Fibroblast of lung (primary cell): ENCODE measurements around the gene USF3.

ENCODE experiments used
- CTCF ChIP-seq, 2 donors: IDR thresholded peaks in 1 of 2; conservative IDR thresholded peaks in 1 of 2; 1 replicate in 1 of 2; 2 replicates in 1 of 2; pipeline ENCODE4 v1.5.1; 2011 to 2012; ENCODE audit warnings: low read length in 2 of 2, control low read depth in 1 of 2, inconsistent platforms in 1 of 2, low read depth in 1 of 2, mild to moderate bottlenecking in 1 of 2
- EZH2 ChIP-seq: IDR thresholded peaks from 2 replicates; pipeline ENCODE4 v1.5.1; 2012; ENCODE audit warnings: low read length, control low read depth, mild to moderate bottlenecking; ENCODE audit errors: missing control alignments

GRCh38 chr3:113697500-113698090 is 1.2 kb upstream of the USF3 start:
- TF ChIP-seq CTCF (conservative IDR thresholded peaks at IDR 0.05 in 1 of 2, IDR thresholded peaks at IDR 0.05 in 1 of 2; ENCODE audit: low read depth in 1 of 2, low read length in 2 of 2) (no peak), EZH2 (no peak)
